IMR-90 (cell line): ENCODE data around the gene LEMD3. TPM values are rescaled to one million over a fixed set of nuclear protein-coding genes. Genes with fewer than 3 reads are reported as not detected.

Experiments used
- ATAC-seq: fragments of 200-7000 bp; cut with Tn5 transposase; 2 replicates; pipeline ENCODE4 v1.9.1; 2020; ENCODE audit warnings: low read depth, mild to moderate bottlenecking, moderate library complexity
- BruUV-seq: library from RNA; stranded (reverse); fragments of 400-500 nt; replicated peaks from 2 replicates; lab custom pipeline; 2021; lab: Mats Ljungman, UMichigan
- CTCF ChIA-PET: fragments of 300-600 bp; formaldehyde crosslinking; extraction: SDS; loops from one replicate; lab custom pipeline; 2021; ENCODE audit warnings: antibody characterized with exemption; lab: Yijun Ruan, JAX
- POLR2A ChIA-PET: fragments of 300-600 bp; sonication (Branson Sonifier 250); formaldehyde crosslinking; loops from one replicate; lab custom pipeline; 2022; ENCODE audit warnings: antibody characterized with exemption; ENCODE audit not compliant: unreplicated experiment; lab: Charles Lee
- DNase-seq: peaks from one replicate; pipeline ENCODE4 v3.0.0; 2013
- H2AFZ ChIP-seq: replicated peaks from 2 replicates; pipeline ENCODE3; 2013; ENCODE audit warnings: low read length, mild to moderate bottlenecking; ENCODE audit not compliant: poor library complexity
- H2AK5ac ChIP-seq: 2 replicates; pipeline ENCODE4 v1.6.1; 2013; ENCODE audit warnings: low read depth, low read length, inconsistent platforms
- H2AK9ac ChIP-seq: replicated peaks from 2 replicates; pipeline ENCODE3; 2013; ENCODE audit warnings: mild to moderate bottlenecking, low read depth, low read length, moderate library complexity; ENCODE audit not compliant: poor library complexity
- H2BK120ac ChIP-seq: 2 replicates; pipeline ENCODE4 v1.6.1; 2013; ENCODE audit warnings: low read depth, low read length, inconsistent platforms
- H2BK15ac ChIP-seq: 3 replicates; pipeline ENCODE4 v1.6.1; 2013; ENCODE audit warnings: low read depth, low read length, inconsistent platforms
- H2BK20ac ChIP-seq: 2 replicates; pipeline ENCODE4 v1.6.1; 2013; ENCODE audit warnings: low read depth, mild to moderate bottlenecking, inconsistent platforms, low read length, moderate library complexity
- H2BK5ac ChIP-seq: 2 replicates; pipeline ENCODE4 v1.6.1; 2013; ENCODE audit warnings: mild to moderate bottlenecking, low read depth, low read length, inconsistent platforms; ENCODE audit not compliant: poor library complexity, severe bottlenecking
- H3K14ac ChIP-seq: replicated peaks from 2 replicates; pipeline ENCODE4 v1.6.1; 2013; ENCODE audit warnings: low read depth, low read length, inconsistent platforms
- H3K18ac ChIP-seq: 2 replicates; pipeline ENCODE4 v1.6.1; 2013; ENCODE audit warnings: low read depth, low read length, control low read depth
- H3K23ac ChIP-seq: 2 replicates; pipeline ENCODE4 v1.6.1; 2013; ENCODE audit warnings: low read depth, low read length, inconsistent platforms
- H3K27ac ChIP-seq: 2 replicates; pipeline ENCODE4 v1.5.1; 2013; ENCODE audit warnings: mild to moderate bottlenecking, control low read depth, low read length; ENCODE audit not compliant: insufficient read depth
- H3K27me3 ChIP-seq: 2 replicates; pipeline ENCODE4 v1.6.1; 2013; ENCODE audit warnings: low read length; ENCODE audit not compliant: control insufficient read depth, insufficient read depth
- H3K36me3 ChIP-seq: 2 replicates; pipeline ENCODE4 v1.6.1; 2013; ENCODE audit warnings: low read length, mixed read lengths; ENCODE audit not compliant: control insufficient read depth, insufficient read depth
- H3K4ac ChIP-seq: 2 replicates; pipeline ENCODE4 v1.6.1; 2013; ENCODE audit warnings: low read depth, low read length, inconsistent platforms
- H3K4me1 ChIP-seq: 2 replicates; pipeline ENCODE4 v1.6.1; 2013; ENCODE audit warnings: low read length, mixed read lengths; ENCODE audit not compliant: control insufficient read depth, insufficient read depth
- H3K4me2 ChIP-seq: 2 replicates; pipeline ENCODE4 v1.6.1; 2013; ENCODE audit warnings: low read depth, mild to moderate bottlenecking, control low read depth, low read length, moderate library complexity
- H3K4me3 ChIP-seq: 2 replicates; pipeline ENCODE4 v1.5.1; 2013; ENCODE audit warnings: low read depth, mild to moderate bottlenecking, control low read depth, low read length, moderate library complexity; ENCODE audit not compliant: insufficient read depth
- H3K56ac ChIP-seq: 2 replicates; pipeline ENCODE4 v1.6.1; 2013; ENCODE audit warnings: low read length, inconsistent platforms; ENCODE audit not compliant: insufficient read depth; ENCODE audit errors: extremely low read depth
- H3K79me1 ChIP-seq, 2 experiments: 2 replicates each; pipeline ENCODE4 v1.6.1; 2013; ENCODE audit warnings: low read length in 2 of 2, inconsistent platforms in 1 of 2, low read depth in 1 of 2
- H3K9ac ChIP-seq: 2 replicates; pipeline ENCODE4 v1.6.1; 2013; ENCODE audit warnings: low read depth, low read length, control low read depth
- H3K9me1 ChIP-seq: 2 replicates; pipeline ENCODE4 v1.6.1; 2013; ENCODE audit warnings: low read length, inconsistent platforms; ENCODE audit not compliant: insufficient read depth
- H3K9me3 ChIP-seq: 2 replicates; pipeline ENCODE4 v1.6.1; 2013; ENCODE audit warnings: low read length; ENCODE audit not compliant: control insufficient read depth, insufficient read depth
- H4K20me1 ChIP-seq: 2 replicates; pipeline ENCODE4 v1.6.1; 2013; ENCODE audit warnings: low read length, inconsistent platforms; ENCODE audit not compliant: insufficient read depth
- H4K5ac ChIP-seq: 2 replicates; pipeline ENCODE4 v1.6.1; 2013; ENCODE audit warnings: mild to moderate bottlenecking, low read depth, low read length, control low read depth
- H4K8ac ChIP-seq, 2 experiments: 2 replicates each; pipeline ENCODE4 v1.6.1; 2013; ENCODE audit warnings: low read depth in 2 of 2, low read length in 2 of 2, control low read depth in 1 of 2, inconsistent platforms in 1 of 2
- H4K91ac ChIP-seq: 2 replicates; pipeline ENCODE4 v1.6.1; 2013; ENCODE audit warnings: low read depth, low read length, inconsistent platforms; ENCODE audit not compliant: insufficient read depth
- BHLHE40 ChIP-seq: fragments of 150-350 bp; IDR thresholded peaks from 2 replicates; pipeline ENCODE4 v1.6.1; 2016; ENCODE audit warnings: mild to moderate bottlenecking, low read depth, low read length
- CEBPB ChIP-seq: IDR thresholded peaks from 2 replicates; pipeline ENCODE4 v1.6.1; 2012; ENCODE audit warnings: low read depth, low read length, improper control_type of control experiment
- CHD1 ChIP-seq: IDR thresholded peaks from 2 replicates; pipeline ENCODE4 v1.6.1; 2012; ENCODE audit warnings: low read depth, low read length, improper control_type of control experiment
- CTCF ChIP-seq: conservative IDR thresholded peaks from 2 replicates; pipeline ENCODE4 v1.5.1; 2012; ENCODE audit warnings: mild to moderate bottlenecking, low read depth, low read length, improper control_type of control experiment
- FOS ChIP-seq: fragments of 150-350 bp; IDR thresholded peaks from 2 replicates; pipeline ENCODE4 v1.6.1; 2016; ENCODE audit warnings: low read depth, low read length
- MAFK ChIP-seq: IDR thresholded peaks from 2 replicates; pipeline ENCODE4 v1.6.1; 2012; ENCODE audit warnings: low read depth, low read length, improper control_type of control experiment
- MAZ ChIP-seq: IDR thresholded peaks from 2 replicates; pipeline ENCODE4 v1.6.1; 2012; ENCODE audit warnings: low read depth, mild to moderate bottlenecking, low read length, improper control_type of control experiment, moderate library complexity, borderline replicate concordance
- MXI1 ChIP-seq: IDR thresholded peaks from 2 replicates; pipeline ENCODE4 v1.6.1; 2012; ENCODE audit warnings: low read depth, mild to moderate bottlenecking, low read length, moderate library complexity, borderline replicate concordance
- NFE2L2 ChIP-seq: fragments of 150-350 bp; IDR thresholded peaks from 2 replicates; pipeline ENCODE4 v1.6.1; 2016; ENCODE audit warnings: low read depth, mild to moderate bottlenecking, low read length
- POLR2A ChIP-seq: IDR thresholded peaks from 2 replicates; pipeline ENCODE4 v1.6.1; 2012; ENCODE audit warnings: mild to moderate bottlenecking, low read depth, low read length
- RAD21 ChIP-seq: IDR thresholded peaks from 2 replicates; pipeline ENCODE4 v1.6.1; 2012; ENCODE audit warnings: low read length, improper control_type of control experiment
- RCOR1 ChIP-seq: IDR thresholded peaks from 2 replicates; pipeline ENCODE4 v1.6.1; 2012; ENCODE audit warnings: mild to moderate bottlenecking, low read length, improper control_type of control experiment; ENCODE audit not compliant: insufficient replicate concordance
- RFX5 ChIP-seq: IDR thresholded peaks from 2 replicates; pipeline ENCODE4 v1.8.0; 2012; ENCODE audit warnings: low read depth, mild to moderate bottlenecking, low read length, moderate library complexity
- SMC3 ChIP-seq: fragments of 150-350 bp; IDR thresholded peaks from 2 replicates; pipeline ENCODE4 v1.6.1; 2016; ENCODE audit warnings: low read depth, mild to moderate bottlenecking, antibody characterized with exemption, low read length, moderate library complexity
- WGBS, 2 experiments: methylation state at CpG; one replicate each; pipeline versions ENCODE4 v1.1.5 to v1.1.7; 2013; ENCODE audit warnings: missing lambda C conversion rate in 2 of 2; ENCODE audit not compliant: insufficient read length in 1 of 2; ENCODE audit errors: extremely low coverage in 2 of 2; 5-methylcytosine and 5-hydroxymethylcytosine counted together
- dilution Hi-C: fragments of 300-500 bp; cut with HindIII; formaldehyde crosslinking; loops from one replicate; pipeline ENCODE4 v1.14.3; 2018; ENCODE audit warnings: low sequenced_read_pairs; ENCODE audit not compliant: unreplicated experiment
- in situ Hi-C: fragments of 300-500 bp; cut with MboI; formaldehyde crosslinking; loops from 3 replicates; pipeline ENCODE4 v1.14.3; 2019; ENCODE audit warnings: low sequenced_read_pairs, inconsistent platforms, mixed read lengths
- intact Hi-C: fragments of 100-400 bp; cut with micrococcal nuclease; formaldehyde crosslinking; loops from 2 replicates; pipeline ENCODE4 v1.10.0; 2022
- polyA plus RNA-seq, 3 experiments: library from polyadenylated mRNA; depleted of rRNA; stranded (reverse); fragments of >200 nt; gene quantifications; 2 replicates each; pipeline ENCODE4 v1.2.3, GENCODE V29; 2012; ENCODE audit warnings: low replicate concordance in 1 of 3
- total RNA-seq: library from RNA; depleted of rRNA; stranded (reverse); fragments of >200 nt; gene quantifications from 2 replicates; pipeline ENCODE4 v1.2.3, GENCODE V29; 2012
- TF ChIP-seq, protein P1 (sequence below): fragments of 150-350 bp; IDR thresholded peaks from 2 replicates; pipeline ENCODE4 v1.6.1; 2017; ENCODE audit warnings: mild to moderate bottlenecking, antibody characterized with exemption, low read length, low read depth
- TF ChIP-seq, protein P2 (sequence below): fragments of 150-350 bp; IDR thresholded peaks from 2 replicates; pipeline ENCODE4 v1.6.1; 2016; ENCODE audit warnings: low read depth, mild to moderate bottlenecking, low read length, moderate library complexity, borderline replicate concordance

The LEMD3 gene
- total and polyA plus RNA-seq, 2 of the 4 experiments (the other 2 are of a cell fraction): 5.5 to 9.9 TPM

- H2BK20ac ChIP-seq: no peak overlapping the region
- no peaks in the 10 kb centered on the region for H3K27me3 ChIP-seq
- no peak overlapping the region for H3K9ac ChIP-seq
- H2AFZ ChIP-seq: no peak overlapping the region
- intact Hi-C loops (no loop called here), dilution Hi-C loops (no loop called here), in situ Hi-C loops (no loop called here)
- no peak overlapping the region for H3K4me3 ChIP-seq
- DNase-seq: no peak
- no TSS peak for BruUV-seq
- H2AK9ac ChIP-seq: no peak overlapping the region
- H3K18ac ChIP-seq: no peak overlapping the region
- H4K5ac ChIP-seq: no peak overlapping the region
- H2BK120ac ChIP-seq: no peak overlapping the region
- H3K23ac ChIP-seq: no peak overlapping the region
- H2AK5ac ChIP-seq: no peak overlapping the region
- H3K9me3 ChIP-seq: peaks cover 2% of the 10 kb centered on the region
- WGBS, 2 experiments: no CpG with 5 or more reads among the region's 2 CpGs
- H3K27ac ChIP-seq: no peak overlapping the region
- no peak overlapping the region for H4K91ac ChIP-seq
- no peaks in the 10 kb centered on the region for H3K9me1 ChIP-seq
- H3K4me1 ChIP-seq: no peaks in the 10 kb centered on the region; the same call in 1 of the 2 replicates
- H3K14ac ChIP-seq: no peak overlapping the region
- ChIA-PET CTCF (no interaction called here), POLR2A (no interaction called here)
- H2BK5ac ChIP-seq: no peak overlapping the region
- H3K36me3 ChIP-seq: no peaks in the 10 kb centered on the region
- peaks cover 21 to 42% of the 10 kb centered on the region in 2 experiments for H3K79me1 ChIP-seq
- H4K20me1 ChIP-seq: peaks cover 17% of the 10 kb centered on the region
- TF ChIP-seq, protein P1, sequence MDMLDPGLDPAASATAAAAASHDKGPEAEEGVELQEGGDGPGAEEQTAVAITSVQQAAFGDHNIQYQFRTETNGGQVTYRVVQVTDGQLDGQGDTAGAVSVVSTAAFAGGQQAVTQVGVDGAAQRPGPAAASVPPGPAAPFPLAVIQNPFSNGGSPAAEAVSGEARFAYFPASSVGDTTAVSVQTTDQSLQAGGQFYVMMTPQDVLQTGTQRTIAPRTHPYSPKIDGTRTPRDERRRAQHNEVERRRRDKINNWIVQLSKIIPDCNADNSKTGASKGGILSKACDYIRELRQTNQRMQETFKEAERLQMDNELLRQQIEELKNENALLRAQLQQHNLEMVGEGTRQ: no peak
- TF ChIP-seq FOS (no peak), BHLHE40 (no peak), RFX5 (no peak), RAD21 (no peak), MAZ (no peak), NFE2L2 (no peak), SMC3 (no peak), POLR2A (no peak), MXI1 (no peak), RCOR1 (no peak), MAFK (no peak), CHD1 (no peak), CTCF (no peak), CEBPB (no peak)
- TF ChIP-seq, protein P2, sequence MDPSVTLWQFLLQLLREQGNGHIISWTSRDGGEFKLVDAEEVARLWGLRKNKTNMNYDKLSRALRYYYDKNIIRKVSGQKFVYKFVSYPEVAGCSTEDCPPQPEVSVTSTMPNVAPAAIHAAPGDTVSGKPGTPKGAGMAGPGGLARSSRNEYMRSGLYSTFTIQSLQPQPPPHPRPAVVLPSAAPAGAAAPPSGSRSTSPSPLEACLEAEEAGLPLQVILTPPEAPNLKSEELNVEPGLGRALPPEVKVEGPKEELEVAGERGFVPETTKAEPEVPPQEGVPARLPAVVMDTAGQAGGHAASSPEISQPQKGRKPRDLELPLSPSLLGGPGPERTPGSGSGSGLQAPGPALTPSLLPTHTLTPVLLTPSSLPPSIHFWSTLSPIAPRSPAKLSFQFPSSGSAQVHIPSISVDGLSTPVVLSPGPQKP: no peak
- H4K8ac ChIP-seq: no peak overlapping the region
- H2BK15ac ChIP-seq: no peak overlapping the region
- ATAC-seq: no peak
- no peak overlapping the region for H3K4ac ChIP-seq
- no peak overlapping the region for H3K56ac ChIP-seq
- no peak overlapping the region for H3K4me2 ChIP-seq
Measured at GRCh38 chr12:65199604-65200003, 30.2 kb downstream of the LEMD3 start.
